Activated CD8-positive, alpha-beta T cell treated with anti-CD3 and anti-CD28 coated beads for 36 hours (primary cell): Measurements from ENCODE around the gene ZNF436. TPM values are rescaled to one million over a fixed set of nuclear protein-coding genes. Genes with fewer than 3 reads are reported as not detected.

Experiments
- ATAC-seq: fragments of 200-7000 bp; cut with Tn5 transposase; one replicate; pipeline ENCODE4 v1.10.0; 2021; ENCODE audit warnings: mild to moderate bottlenecking, moderate library complexity
- CTCF ChIA-PET: fragments of 350-600 bp; sonication (Branson Sonifier 250); formaldehyde crosslinking; loops from one replicate; lab custom pipeline; 2021; ENCODE audit warnings: antibody characterized with exemption; lab: Charles Lee
- POLR2A ChIA-PET: fragments of 350-600 bp; sonication (Branson Sonifier 250); formaldehyde crosslinking; loops from one replicate; lab custom pipeline; 2021; ENCODE audit warnings: antibody characterized with exemption; lab: Charles Lee
- DNase-seq: peaks from one replicate; pipeline ENCODE4 v3.0.0-alpha.2; 2020
- H3K27ac Mint-ChIP-seq: one replicate; pipeline ENCODE4 v1.8.0; 2021; ENCODE audit warnings: mild to moderate bottlenecking, mixed read lengths
- H3K27me3 Mint-ChIP-seq: one replicate; pipeline ENCODE4 v1.8.0; 2021; ENCODE audit warnings: mixed read lengths
- H3K36me3 Mint-ChIP-seq: one replicate; pipeline ENCODE4 v1.8.0; 2021; ENCODE audit warnings: low read depth, mixed read lengths
- H3K4me1 Mint-ChIP-seq: one replicate; pipeline ENCODE4 v1.8.0; 2021; ENCODE audit warnings: low read depth, mixed read lengths
- H3K4me3 Mint-ChIP-seq: one replicate; pipeline ENCODE4 v1.8.0; 2021; ENCODE audit warnings: mild to moderate bottlenecking, moderate library complexity, mixed read lengths
- H3K9me3 Mint-ChIP-seq: one replicate; pipeline ENCODE4 v1.8.0; 2021; ENCODE audit warnings: mixed read lengths
- intact Hi-C: fragments of 100-400 bp; cut with micrococcal nuclease; formaldehyde crosslinking; loops from one replicate; pipeline ENCODE4 v1.10.0; 2022
- total RNA-seq, 2 experiments: library from RNA; stranded (reverse); gene quantifications; one replicate each; pipeline ENCODE4 v1.2.3, GENCODE V29; 2021
- TF ChIP-seq, protein P1 (sequence below): fragments of 200-600 bp; IDR thresholded peaks from one replicate; pipeline ENCODE4 v1.8.0; 2022; ENCODE audit warnings: antibody characterized with exemption, mild to moderate bottlenecking

The ZNF436 gene
- total RNA-seq, 2 experiments from 2014 or later: 5.8 to 7.2 TPM

DNA sequence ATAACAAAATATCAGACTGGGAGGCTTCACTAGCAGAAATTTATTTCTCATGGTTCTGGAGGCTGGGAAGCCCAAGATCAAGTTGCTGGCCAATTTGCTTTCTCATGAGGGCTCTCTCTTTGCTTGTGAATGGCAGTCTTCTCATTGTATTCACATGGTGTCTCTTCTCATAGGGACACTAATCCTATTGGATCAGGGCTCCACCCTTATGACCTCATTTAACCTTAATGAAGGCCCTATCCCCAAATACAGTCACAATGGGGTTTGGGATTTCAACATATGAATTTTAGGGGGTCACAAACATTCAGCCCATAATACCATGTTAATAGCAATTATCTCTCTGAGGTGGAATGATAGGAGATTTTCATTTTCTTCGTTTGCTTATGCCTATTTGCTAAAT, 29.6 kb upstream of the ZNF436 start:
- H3K9me3 Mint-ChIP-seq: no peaks in the 10 kb centered on the region
- POLR2A ChIA-PET: no interaction called here
- intact Hi-C loops: no loop called here
- no peak for DNase-seq
- peaks cover 7% of the 10 kb centered on the region for H3K4me1 Mint-ChIP-seq
- TF ChIP-seq, protein P1, sequence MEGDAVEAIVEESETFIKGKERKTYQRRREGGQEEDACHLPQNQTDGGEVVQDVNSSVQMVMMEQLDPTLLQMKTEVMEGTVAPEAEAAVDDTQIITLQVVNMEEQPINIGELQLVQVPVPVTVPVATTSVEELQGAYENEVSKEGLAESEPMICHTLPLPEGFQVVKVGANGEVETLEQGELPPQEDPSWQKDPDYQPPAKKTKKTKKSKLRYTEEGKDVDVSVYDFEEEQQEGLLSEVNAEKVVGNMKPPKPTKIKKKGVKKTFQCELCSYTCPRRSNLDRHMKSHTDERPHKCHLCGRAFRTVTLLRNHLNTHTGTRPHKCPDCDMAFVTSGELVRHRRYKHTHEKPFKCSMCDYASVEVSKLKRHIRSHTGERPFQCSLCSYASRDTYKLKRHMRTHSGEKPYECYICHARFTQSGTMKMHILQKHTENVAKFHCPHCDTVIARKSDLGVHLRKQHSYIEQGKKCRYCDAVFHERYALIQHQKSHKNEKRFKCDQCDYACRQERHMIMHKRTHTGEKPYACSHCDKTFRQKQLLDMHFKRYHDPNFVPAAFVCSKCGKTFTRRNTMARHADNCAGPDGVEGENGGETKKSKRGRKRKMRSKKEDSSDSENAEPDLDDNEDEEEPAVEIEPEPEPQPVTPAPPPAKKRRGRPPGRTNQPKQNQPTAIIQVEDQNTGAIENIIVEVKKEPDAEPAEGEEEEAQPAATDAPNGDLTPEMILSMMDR: no peak
- H3K27ac Mint-ChIP-seq: no peak overlapping the region
- no peaks in the 10 kb centered on the region for H3K36me3 Mint-ChIP-seq
- ATAC-seq: no peak
- CTCF ChIA-PET: no interaction called here
- H3K4me3 Mint-ChIP-seq: no peak overlapping the region
- H3K27me3 Mint-ChIP-seq: no peaks in the 10 kb centered on the region

DNA sequence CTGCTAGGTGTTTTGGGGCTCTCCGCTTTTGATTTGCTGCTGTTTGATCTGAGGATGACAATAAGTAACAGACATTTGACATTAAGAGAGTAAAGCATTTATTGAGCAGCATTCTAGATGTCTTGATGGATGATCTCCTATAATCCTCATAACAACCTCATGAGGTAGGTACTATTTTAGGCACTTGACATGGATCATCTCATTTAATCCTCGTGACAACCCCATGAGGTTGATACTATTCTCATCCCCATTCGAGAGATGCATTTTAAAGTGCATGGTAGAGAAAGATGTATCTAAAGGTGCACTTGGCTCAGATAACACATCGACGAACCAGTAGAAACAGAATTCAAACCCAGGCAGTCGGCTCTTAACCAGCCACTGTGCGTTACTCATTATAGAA, 28.3 kb upstream of the ZNF436 start:
- no peaks in the 10 kb centered on the region for H3K36me3 Mint-ChIP-seq
- CTCF ChIA-PET: no interaction called here
- TF ChIP-seq, protein P1: no peak
- POLR2A ChIA-PET: interaction anchor here (1.0 kb wide), 1 partner anchor 25 kb away, joined by 3 read pairs; no protein-coding TSS in a partner anchor
- H3K4me3 Mint-ChIP-seq: no peak overlapping the region
- H3K9me3 Mint-ChIP-seq: no peaks in the 10 kb centered on the region
- no peak overlapping the region for H3K27ac Mint-ChIP-seq
- H3K27me3 Mint-ChIP-seq: no peaks in the 10 kb centered on the region
- intact Hi-C loops: no loop called here
- H3K4me1 Mint-ChIP-seq: peaks cover 4% of the 10 kb centered on the region
- DNase-seq (no peak), ATAC-seq (no peak)

DNA sequence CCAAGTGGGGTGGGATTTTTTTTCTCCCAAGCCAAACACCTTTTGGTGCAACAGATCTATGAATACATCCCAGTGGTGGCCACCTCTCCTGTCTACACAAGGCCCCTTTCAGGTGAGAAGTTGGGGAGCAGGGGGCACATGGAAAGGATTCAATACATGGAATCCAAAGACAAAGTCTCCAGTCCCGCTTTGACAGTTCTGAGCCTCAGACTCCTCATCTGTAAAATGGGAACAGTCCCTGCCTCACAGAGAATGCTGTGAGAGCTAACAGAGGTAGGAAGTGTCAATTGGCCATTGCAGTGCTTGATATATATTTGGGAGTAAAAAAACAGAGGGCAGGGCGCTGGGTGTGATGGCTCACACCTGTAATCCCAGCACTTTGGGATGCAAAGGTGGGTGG, 26.7 kb upstream of the ZNF436 start:
- ChIA-PET CTCF (no interaction called here), POLR2A (no interaction called here)

DNA sequence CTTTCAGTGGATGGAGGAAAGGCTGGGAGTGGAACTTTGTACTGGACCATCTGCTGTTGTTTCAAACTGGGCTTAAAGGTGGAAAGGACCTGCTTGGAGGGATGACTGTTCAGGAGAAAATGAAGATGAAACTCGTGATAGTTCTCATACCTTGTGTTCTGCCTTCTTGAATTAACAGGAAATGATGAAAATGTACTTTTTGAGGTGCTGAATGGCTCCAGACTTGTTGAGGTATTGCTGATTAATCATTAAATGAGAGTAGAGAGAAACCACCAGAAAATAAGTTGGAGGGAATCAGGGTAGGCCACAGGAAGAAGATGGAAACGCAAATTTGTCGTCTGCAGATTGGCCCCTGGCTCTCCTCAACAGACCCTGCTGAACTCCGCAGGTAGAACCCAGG, 26.2 kb upstream of the ZNF436 start:
- ChIA-PET CTCF (interaction anchor here (3.0 kb wide), 1 partner anchor 9 kb away, joined by 13 read pairs; no protein-coding TSS in a partner anchor), POLR2A (interaction anchor here (1.4 kb wide), 1 partner anchor 26 kb away, joined by 4 read pairs; the partner anchor contains the start of gene ZNF436)
- no peaks in the 10 kb centered on the region for H3K36me3 Mint-ChIP-seq
- TF ChIP-seq, protein P1: no peak
- H3K4me1 Mint-ChIP-seq: peaks cover 4% of the 10 kb centered on the region
- no peak overlapping the region for H3K4me3 Mint-ChIP-seq
- intact Hi-C loops: no loop called here
- DNase-seq (no peak), ATAC-seq (peak; percentile 24)
- H3K27ac Mint-ChIP-seq: peak overlapping the region; percentile 25
- no peaks in the 10 kb centered on the region for H3K27me3 Mint-ChIP-seq
- H3K9me3 Mint-ChIP-seq: no peaks in the 10 kb centered on the region

More for the DNA sequence above, 26.7 kb upstream of the ZNF436 start:
- H3K4me1 Mint-ChIP-seq: peaks cover 4% of the 10 kb centered on the region
- H3K27me3 Mint-ChIP-seq: no peaks in the 10 kb centered on the region
- TF ChIP-seq, protein P1: no peak
- H3K27ac Mint-ChIP-seq: no peak overlapping the region
- no peak overlapping the region for H3K4me3 Mint-ChIP-seq
- intact Hi-C loops: no loop called here
- ATAC-seq (no peak), DNase-seq (no peak)
- H3K36me3 Mint-ChIP-seq: no peaks in the 10 kb centered on the region
- no peaks in the 10 kb centered on the region for H3K9me3 Mint-ChIP-seq

DNA sequence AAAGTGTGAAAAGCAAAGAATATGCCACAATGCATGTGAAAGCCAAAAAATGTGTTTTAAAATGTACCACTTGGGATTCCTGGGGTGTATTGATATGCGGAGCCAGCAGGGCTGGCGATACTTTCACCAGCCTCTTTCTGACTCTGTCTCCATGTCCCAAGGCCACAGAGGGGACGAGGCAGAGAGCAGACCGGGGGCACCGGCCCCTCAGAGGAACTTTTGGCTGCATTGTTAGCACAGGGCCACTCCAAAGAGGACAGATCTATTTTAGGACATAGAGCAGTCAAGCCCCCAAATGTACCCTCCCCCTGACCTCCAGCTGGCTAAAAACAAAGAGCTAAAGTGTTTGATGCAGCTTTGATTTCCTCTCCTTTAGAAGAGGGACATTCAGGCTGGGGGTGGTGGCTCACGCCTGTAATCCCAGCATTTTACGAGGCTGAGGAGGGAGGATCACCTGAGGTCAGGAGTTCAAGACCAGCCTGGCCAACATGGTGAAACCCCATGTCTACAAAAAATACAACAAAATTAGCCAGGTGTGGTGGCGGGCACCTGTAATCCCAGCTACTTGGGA, 25.6 kb upstream of the ZNF436 start:
- H3K36me3 Mint-ChIP-seq: no peaks in the 10 kb centered on the region
- no peak overlapping the region for H3K4me3 Mint-ChIP-seq
- H3K9me3 Mint-ChIP-seq: no peaks in the 10 kb centered on the region
- no peaks in the 10 kb centered on the region for H3K27me3 Mint-ChIP-seq
- DNase-seq (no peak), ATAC-seq (no peak)
- intact Hi-C loops: no loop called here
- TF ChIP-seq, protein P1: no peak
- ChIA-PET POLR2A (interaction anchor here (1.4 kb wide), 1 partner anchor 25 kb away, joined by 4 read pairs; the partner anchor contains the start of gene ZNF436), CTCF (interaction anchor here (1.1 to 3.0 kb wide), 2 partner anchors 9 to 102 kb away, joined by 3 to 13 read pairs; no protein-coding TSS in a partner anchor)
- H3K27ac Mint-ChIP-seq: no peak overlapping the region
- H3K4me1 Mint-ChIP-seq: peaks cover 4% of the 10 kb centered on the region
